NK-92 treated with Interleukin-12 subunit alpha and Interleukin-12 subunit beta, amount 100 ng/mL, for 24 hours (cell line): Measurements from ENCODE around the gene PINK1.
A peak's percentile ranks its signal among the peaks of the same experiment; 100 is the strongest.
"Not testable (repeated sequence)": the region's sequence is repeated elsewhere in the genome, so short reads cannot be mapped to it uniquely, and the experiment has no call there.

Source experiments
- DNase-seq: peaks from one replicate; lab custom pipeline; 2025; lab: John Stamatoyannopoulos, UW

Gene PINK1

DNA sequence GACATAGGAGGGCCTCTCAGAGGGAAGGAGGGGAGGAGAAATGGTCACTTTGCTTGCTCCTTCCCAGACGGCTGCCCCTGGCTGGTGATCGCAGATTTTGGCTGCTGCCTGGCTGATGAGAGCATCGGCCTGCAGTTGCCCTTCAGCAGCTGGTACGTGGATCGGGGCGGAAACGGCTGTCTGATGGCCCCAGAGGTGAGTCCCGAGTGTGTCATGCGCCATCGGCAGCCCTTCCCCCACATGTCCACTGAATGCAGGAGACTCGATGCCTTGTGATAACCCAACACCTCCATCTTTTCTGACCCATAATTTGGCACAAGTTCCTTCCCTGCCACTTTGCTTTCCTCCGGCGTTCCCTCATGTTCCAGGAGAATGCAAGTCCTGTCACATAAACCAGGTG, 15.2 kb downstream of the PINK1 start:
- no peak for DNase-seq

- DNase-seq = no peak
Measured at GRCh38 chr1:20648946-20649345, 15.7 kb downstream of the PINK1 start.

DNA sequence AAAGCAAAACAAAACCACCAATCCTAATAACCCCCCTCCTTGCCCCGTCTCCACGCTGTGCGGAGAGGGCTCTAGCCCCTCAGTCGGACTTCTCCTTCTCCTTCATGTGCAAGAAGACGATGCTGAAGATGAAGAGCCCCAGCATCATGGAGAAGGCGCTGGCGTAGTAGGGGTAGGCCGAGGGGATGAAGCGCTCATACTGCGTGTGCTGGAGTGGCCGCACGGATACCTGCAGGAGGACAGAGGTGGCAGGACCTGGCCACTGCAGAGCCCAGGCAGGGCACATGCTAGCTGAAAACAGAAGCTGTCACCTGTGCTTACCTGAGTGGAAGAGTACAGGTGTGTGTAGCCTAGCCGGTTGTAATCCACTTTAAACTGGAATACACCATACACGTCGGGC, 19.0 kb downstream of the PINK1 start:
- DNase-seq = no peak

DNA sequence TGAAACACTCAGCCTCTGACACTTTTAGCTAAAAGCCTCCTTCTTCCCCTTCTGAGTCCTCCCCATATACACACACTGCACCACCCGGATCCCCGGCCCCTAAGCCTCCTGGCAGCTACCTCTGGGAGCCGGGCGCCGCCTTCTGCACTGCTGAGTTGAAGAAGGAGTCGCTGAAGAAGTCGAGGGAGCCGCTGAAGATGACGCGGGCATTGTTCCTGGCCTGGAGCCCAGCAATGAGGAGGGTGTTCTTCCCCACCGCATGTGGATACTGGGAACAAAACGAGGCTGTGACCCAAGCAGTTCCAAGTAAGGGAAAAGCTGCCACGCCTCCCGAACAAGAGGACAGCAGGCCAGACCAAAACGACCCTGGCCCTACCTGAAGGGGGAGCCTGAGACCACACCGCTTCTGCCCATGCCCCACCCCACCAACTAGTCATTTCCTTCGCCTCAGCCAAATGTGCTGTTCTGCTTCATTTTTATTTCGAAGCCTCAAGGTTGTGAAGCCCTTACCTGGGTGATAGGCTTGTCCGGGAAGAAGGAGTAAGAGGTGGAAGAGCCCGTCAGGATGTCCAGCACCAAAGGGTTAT, 20.9 kb downstream of the PINK1 start:
- DNase-seq = no peak

DNA sequence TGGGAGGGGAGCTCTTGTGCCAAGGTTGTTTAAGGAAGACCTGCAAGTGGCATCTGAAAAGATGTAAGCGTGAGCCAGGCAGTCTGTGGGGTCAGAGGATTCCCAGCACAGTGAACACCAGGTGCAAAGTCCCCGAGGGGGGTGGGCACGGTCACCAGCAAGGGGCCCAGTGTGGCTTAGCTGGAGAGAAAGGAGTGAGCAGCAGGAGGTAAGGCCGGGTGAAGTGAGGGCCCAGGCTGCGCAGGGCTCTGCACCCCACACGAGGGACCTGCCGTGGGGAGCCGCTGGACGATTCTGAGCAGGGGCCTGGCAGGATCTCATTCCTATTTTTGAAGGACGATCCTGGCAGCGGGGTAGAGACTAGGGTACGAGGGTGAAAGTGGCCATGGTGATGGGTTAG, 23.8 kb downstream of the PINK1 start:
- DNase-seq = no peak

- no peak for DNase-seq
Measured at GRCh38 chr1:20658166-20658915, 25.1 kb downstream of the PINK1 start.

- DNase-seq = no peak
Measured at GRCh38 chr1:20660363-20660762, 27.1 kb downstream of the PINK1 start.

DNA sequence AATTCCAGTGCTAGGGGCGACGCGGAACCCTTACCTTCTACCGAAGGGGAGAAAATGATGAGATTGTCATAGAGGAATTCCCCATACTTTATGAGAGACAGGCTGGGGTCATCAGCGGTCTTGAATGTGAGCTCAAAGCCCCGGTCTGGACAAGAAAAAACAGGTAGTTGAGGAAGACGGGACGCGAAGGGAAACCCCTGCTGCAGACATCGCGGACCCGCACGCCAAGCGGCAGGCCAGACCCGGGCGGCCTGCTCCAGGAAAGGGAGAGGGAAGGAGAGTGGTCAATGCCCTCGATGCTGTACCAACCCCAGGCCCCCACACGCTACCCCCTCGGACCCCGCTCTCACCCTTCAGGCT, 27.6 kb downstream of the PINK1 start:
- DNase-seq = no peak

GRCh38 chr1:20661207-20662109, 28.2 kb downstream of the PINK1 start, which contains the start of gene DDOST:
Gene DDOST, minus strand, starts transcription at chr1:20661369. Its CDS starts 19 bp downstream, at chr1:20661350.
- peak; percentile 97 for DNase-seq

GRCh38 chr1:20662110-20662475, 28.8 kb downstream of the PINK1 start:
- DNase-seq = no peak

DNA sequence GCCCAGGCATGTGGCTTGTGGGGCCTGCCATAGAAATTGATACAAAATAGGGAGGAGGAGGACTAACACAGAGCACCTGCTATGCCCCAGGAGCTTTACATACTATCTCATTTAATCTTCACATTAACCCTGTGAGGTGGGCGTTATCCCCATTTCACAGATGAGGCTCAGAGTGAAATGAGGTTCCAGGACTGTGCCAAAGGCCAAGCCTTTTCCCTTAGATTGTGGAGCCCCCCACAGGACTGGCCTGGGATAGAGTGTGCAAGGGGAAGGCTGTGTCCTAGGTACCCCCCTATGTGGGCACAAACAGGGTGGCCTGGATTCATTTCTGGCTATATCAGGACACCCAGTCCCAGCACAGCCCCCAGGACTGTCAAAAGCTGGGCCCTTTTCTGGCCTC, 30.1 kb downstream of the PINK1 start:
- DNase-seq = no peak

DNA sequence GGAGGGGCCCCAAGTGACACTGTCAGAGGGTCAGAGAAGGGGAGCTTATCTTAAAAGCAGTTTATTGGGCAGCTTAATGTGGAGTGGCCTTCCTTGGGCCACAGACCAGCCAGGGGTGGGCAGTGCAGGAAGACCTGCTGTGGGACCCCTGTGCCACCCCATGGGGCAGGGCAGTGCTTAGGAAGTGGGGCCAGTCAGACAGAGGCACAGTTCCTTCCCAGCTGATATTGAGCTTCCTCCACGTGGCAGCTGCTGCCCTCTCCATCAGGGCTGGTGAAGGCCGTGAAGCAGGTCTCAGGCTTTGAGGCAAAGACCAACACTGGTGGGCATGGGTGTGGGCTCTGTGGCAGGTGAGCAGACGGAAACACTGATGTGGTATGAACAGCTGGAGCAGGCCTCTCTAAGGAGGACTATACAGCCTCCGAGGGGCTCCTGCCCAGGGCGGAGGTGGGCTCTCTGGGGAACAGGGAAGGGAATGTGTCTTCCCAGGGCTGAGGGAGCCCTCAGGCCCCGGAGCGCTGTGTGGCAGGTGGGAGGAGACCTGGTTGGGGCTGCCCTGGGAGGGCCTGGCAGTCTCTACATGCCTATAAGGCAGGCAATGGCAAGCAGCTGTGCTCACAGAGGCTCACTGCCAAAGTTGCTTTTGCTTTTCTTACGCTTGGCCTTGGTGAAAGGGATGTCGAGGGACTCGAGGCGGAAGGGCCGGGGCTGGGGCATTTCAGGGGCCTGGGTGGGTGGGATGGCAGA, 30.9 kb downstream of the PINK1 start:
- DNase-seq = no peak

DNA sequence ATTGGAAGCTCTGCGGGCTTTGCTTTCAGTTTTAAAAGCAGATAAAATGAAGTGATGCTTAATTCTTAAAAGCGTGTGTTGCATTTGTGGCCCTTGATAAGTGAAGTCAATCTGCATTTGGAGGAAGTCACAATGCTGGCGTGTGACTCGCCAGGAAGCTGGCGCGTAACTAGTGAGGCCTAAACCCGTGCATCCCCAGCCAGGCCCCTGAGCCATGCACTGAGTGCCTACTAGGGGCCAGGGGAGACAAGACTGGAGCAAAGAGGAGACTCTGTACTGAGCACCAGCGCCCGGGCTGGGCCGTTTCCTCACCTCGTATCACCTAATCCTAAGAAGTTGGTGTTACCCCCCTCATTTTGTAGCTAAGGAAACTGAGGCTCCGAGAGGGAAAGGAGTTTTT, 32.5 kb downstream of the PINK1 start:
- DNase-seq = no peak

DNA sequence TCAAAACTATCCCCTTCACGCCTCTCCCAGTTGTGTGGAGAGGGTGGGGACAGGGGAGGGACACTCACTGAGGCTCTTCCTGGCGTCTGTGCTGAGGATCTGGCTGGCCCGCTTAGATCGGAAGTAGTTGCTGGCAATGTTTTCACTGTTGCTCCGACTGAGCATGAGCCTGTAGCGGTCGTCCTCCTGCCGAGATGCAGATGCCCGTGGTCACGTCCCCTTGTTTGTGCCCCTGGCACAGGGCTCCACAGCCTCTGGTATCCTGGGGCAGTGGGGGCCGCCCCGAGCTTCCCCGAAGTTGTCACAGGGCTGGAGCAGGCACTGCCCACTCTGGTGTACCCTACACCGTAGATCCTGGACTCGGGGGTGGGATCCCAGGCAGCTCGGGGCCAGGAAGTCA, 32.9 kb downstream of the PINK1 start:
- DNase-seq = no peak

- no peak for DNase-seq
Measured at GRCh38 chr1:20666804-20667203, 33.5 kb downstream of the PINK1 start.

GRCh38 chr1:20668581-20668980, 35.3 kb downstream of the PINK1 start:
- DNase-seq = no peak

DNA sequence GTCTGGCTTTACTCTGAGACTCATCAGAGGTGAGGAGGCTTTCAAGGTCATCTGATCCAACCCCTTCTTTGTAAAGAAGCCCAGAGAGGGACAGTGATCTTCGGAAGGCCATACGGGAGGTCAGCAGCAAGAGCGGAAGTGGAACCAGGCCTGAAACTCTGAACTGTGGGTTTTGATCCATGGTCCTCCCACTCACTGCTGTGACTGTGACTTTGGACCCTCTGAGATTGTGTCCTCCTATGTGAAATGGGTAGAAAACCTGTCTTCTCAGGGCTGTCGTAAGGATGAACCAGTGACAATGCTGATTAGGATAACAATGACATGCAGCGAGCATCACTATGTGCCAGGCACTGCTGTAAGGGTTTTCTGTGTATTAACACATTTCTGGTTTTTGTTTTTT, 37.7 kb downstream of the PINK1 start:
- DNase-seq = no peak

DNA sequence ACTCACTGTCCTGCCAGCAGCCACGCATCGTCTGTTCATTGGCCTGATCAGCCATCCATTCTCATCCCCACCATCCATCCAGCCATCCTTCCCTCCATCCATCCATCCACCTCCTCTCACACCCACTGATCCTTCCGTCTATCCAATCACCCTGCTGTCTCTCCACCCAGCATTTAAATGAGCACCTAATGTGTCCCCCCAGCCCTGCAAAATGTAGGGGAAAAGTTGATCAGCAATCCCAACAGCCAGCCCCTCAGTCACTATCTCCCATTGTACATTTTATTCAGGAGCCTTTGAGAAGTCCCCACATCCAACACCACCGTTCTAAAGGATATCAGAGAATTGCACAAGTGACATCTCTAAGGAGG, 39.0 kb downstream of the PINK1 start:
- DNase-seq = no peak

GRCh38 chr1:20673626-20674025, 40.4 kb downstream of the PINK1 start:
- not testable (repeated sequence) for DNase-seq

DNA sequence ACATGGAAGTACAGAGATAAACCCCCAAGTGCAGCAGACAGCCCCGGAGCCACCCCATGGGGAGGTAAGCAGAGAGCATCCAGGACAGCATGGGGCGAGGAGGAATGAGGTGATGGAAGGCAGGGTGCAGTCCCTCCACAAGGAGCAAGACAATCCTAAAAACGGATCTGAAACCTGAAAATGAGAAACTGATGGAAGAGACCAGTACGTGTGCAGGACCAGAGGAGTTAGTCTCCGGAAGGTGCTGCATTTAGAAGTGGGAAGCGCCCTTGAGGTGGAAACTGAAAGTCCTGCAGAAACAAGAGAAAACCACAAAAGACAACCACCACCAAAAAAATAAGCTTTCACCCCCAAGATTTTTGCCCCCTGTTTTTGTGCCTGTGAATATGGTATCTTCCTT, 45.3 kb downstream of the PINK1 start:
- DNase-seq = no peak

DNA sequence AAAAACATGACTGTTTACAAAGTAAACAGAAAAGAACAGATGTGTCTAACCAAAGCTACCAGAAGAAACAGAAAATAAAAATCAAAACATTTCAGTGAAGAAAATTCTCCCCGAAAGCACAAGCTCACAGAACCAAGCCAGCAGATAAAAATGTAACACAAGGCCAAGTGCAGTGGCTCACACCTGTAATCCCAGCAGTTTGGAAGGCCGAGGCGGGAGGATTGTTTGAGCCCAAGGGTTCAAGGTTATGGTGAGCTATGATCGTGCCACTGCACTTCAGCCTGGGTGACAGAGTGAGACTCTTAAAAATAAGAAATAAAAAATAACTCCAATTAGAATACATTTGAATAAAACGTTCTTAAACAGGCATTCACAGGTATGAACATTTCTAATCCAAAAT, 47.0 kb downstream of the PINK1 start:
- DNase-seq = no peak

- DNase-seq = no peak
Measured at GRCh38 chr1:20681999-20682398, 48.7 kb downstream of the PINK1 start.
